DMS153 (cell line): ENCODE data around the gene GNAS-AS1.

Experiments
- DNase-seq: peaks from one replicate; lab custom pipeline; 2025; lab: John Stamatoyannopoulos, UW

GNAS-AS1 gene

GRCh38 chr20:58855506-58856389 lies 5.0 kb upstream of the GNAS-AS1 start:
- no peak for DNase-seq

GRCh38 chr20:58854638-58855471 lies 4.2 kb upstream of the GNAS-AS1 start:
- no peak for DNase-seq

GRCh38 chr20:58853976-58854637 lies 3.4 kb upstream of the GNAS-AS1 start:
- DNase-seq: no peak

- DNase-seq: no peak
Measured at GRCh38 chr20:58853466-58853865, 2.8 kb upstream of the GNAS-AS1 start.

- DNase-seq: no peak
Measured at GRCh38 chr20:58852543-58853271, 2.0 kb upstream of the GNAS-AS1 start, which contains the start of gene GNAS. Gene GNAS, plus strand, starts transcription at chr20:58852716.

- DNase-seq: no peak
Measured at GRCh38 chr20:58851969-58852458, 1.3 kb upstream of the GNAS-AS1 start.

- DNase-seq: no peak
Measured at GRCh38 chr20:58851221-58851968, 693 bp upstream of the GNAS-AS1 start.

GRCh38 chr20:58847463-58847862 lies 3.2 kb downstream of the GNAS-AS1 start:
- DNase-seq: no peak

- DNase-seq: no peak
Measured at GRCh38 chr20:58845706-58846105, 5.0 kb downstream of the GNAS-AS1 start.

GRCh38 chr20:58843128-58843556 lies 7.6 kb downstream of the GNAS-AS1 start:
- DNase-seq: no peak

- no peak for DNase-seq
Measured at GRCh38 chr20:58842276-58842675, 8.4 kb downstream of the GNAS-AS1 start.

GRCh38 chr20:58841539-58842264 lies 9.0 kb downstream of the GNAS-AS1 start:
- DNase-seq: no peak

- no peak for DNase-seq
Measured at GRCh38 chr20:58840816-58841538, 9.7 kb downstream of the GNAS-AS1 start.

GRCh38 chr20:58839991-58840747 lies 10.5 kb downstream of the GNAS-AS1 start:
- DNase-seq: no peak

- DNase-seq: no peak
Measured at GRCh38 chr20:58839474-58839874, 11.2 kb downstream of the GNAS-AS1 start.

GRCh38 chr20:58838174-58838573 lies 12.5 kb downstream of the GNAS-AS1 start:
- DNase-seq: no peak

- no peak for DNase-seq
Measured at GRCh38 chr20:58837717-58838116, 13.0 kb downstream of the GNAS-AS1 start.

- DNase-seq: no peak
Measured at GRCh38 chr20:58836616-58837204, 14.0 kb downstream of the GNAS-AS1 start.
